H1 (cell line): ENCODE measurements around the gene CDKN1A. TPM values are rescaled to one million over a fixed set of nuclear protein-coding genes. Genes with fewer than 3 reads are reported as not detected.
A peak's percentile ranks its signal among the peaks of the same experiment; 100 is the strongest.

ENCODE experiments used
- CTCF ChIA-PET: fragments of 300-600 bp; sonication (Branson Sonifier 250); formaldehyde crosslinking; loops from one replicate; lab custom pipeline; 2021; ENCODE audit not compliant: partially characterized antibody; lab: Charles Lee
- POLR2A ChIA-PET: fragments of 300-600 bp; sonication (Branson Sonifier 250); formaldehyde crosslinking; loops from one replicate; lab custom pipeline; 2021; ENCODE audit warnings: inconsistent platforms; ENCODE audit not compliant: partially characterized antibody; lab: Charles Lee
- DNase-seq, 2 experiments: peaks; one replicate each; pipeline versions ENCODE4 v3.0.0 to v3.0.0-alpha.2; 2010 to 2022; ENCODE audit warnings: low spot score in 2 of 2, low read depth in 1 of 2, mixed read lengths in 1 of 2
- FAIRE-seq: peaks from 2 replicates; lab custom pipeline; 2011; peaks lifted over from hg19 to GRCh38; lab: Jason Lieb, UNC
- H2AFZ ChIP-seq: 2 replicates; pipeline ENCODE4 v1.8.1; 2012; ENCODE audit warnings: low read length, inconsistent platforms
- H2AK5ac ChIP-seq: 2 replicates; pipeline ENCODE4 v1.6.1; 2013; ENCODE audit warnings: low read depth, low read length
- H2BK120ac ChIP-seq: replicated peaks from 2 replicates; pipeline ENCODE3; 2013; ENCODE audit warnings: low read depth, low read length, inconsistent platforms
- H2BK12ac ChIP-seq: 2 replicates; pipeline ENCODE4 v1.6.1; 2013; ENCODE audit warnings: low read depth, low read length
- H2BK15ac ChIP-seq: 2 replicates; pipeline ENCODE4 v1.6.1; 2013; ENCODE audit warnings: low read length
- H2BK20ac ChIP-seq: 2 replicates; pipeline ENCODE4 v1.6.1; 2013; ENCODE audit warnings: low read length
- H2BK5ac ChIP-seq: 2 replicates; pipeline ENCODE4 v1.6.1; 2013; ENCODE audit warnings: low read depth, low read length
- H3K14ac ChIP-seq: 2 replicates; pipeline ENCODE4 v1.6.1; 2013; ENCODE audit warnings: inconsistent platforms; ENCODE audit not compliant: insufficient read length
- H3K18ac ChIP-seq: 2 replicates; pipeline ENCODE4 v1.6.1; 2013; ENCODE audit warnings: low read length; ENCODE audit errors: extremely low read depth
- H3K23ac ChIP-seq: 2 replicates; pipeline ENCODE4 v1.6.1; 2013; ENCODE audit warnings: inconsistent platforms; ENCODE audit not compliant: insufficient read length
- H3K23me2 ChIP-seq: 2 replicates; pipeline ENCODE4 v1.6.1; 2013; ENCODE audit warnings: low read depth, low read length
- H3K27ac ChIP-seq: 2 replicates; pipeline ENCODE4 v1.6.1; 2011; ENCODE audit warnings: low read depth, low read length, inconsistent platforms
- H3K27me3 ChIP-seq, 4 experiments: replicated peaks in 1 of 4; 1 replicate in 1 of 4; 2 replicates in 3 of 4; pipeline versions ENCODE4 v1.6.1 to v1.8.1; 2011 to 2013; ENCODE audit warnings: low read length in 3 of 4, mild to moderate bottlenecking in 3 of 4, inconsistent platforms in 2 of 4, mixed read lengths in 2 of 4, moderate library complexity in 1 of 4; ENCODE audit not compliant: control insufficient read depth in 3 of 4, insufficient read depth in 3 of 4; ENCODE audit errors: extremely low read depth in 1 of 4
- H3K36me3 ChIP-seq, 4 experiments: 2 replicates each; pipeline versions ENCODE4 v1.6.1 to v1.8.1; 2011 to 2013; ENCODE audit warnings: mild to moderate bottlenecking in 4 of 4, low read length in 3 of 4, moderate library complexity in 2 of 4, control low read depth in 1 of 4, inconsistent platforms in 1 of 4; ENCODE audit not compliant: insufficient read depth in 4 of 4, control insufficient read depth in 2 of 4
- H3K4ac ChIP-seq: replicated peaks from 2 replicates; pipeline ENCODE3; 2013; ENCODE audit warnings: low read length, low read depth, mixed read lengths, inconsistent platforms; ENCODE audit not compliant: insufficient read length
- H3K4me1 ChIP-seq, 4 experiments: replicated peaks in 1 of 4; 1 replicate in 1 of 4; 2 replicates in 3 of 4; pipeline versions ENCODE4 v1.6.1 to v1.8.1; 2011 to 2013; ENCODE audit warnings: low read length in 3 of 4, inconsistent platforms in 2 of 4, mixed read lengths in 1 of 4; ENCODE audit not compliant: insufficient read depth in 4 of 4, control insufficient read depth in 3 of 4
- H3K4me2 ChIP-seq, 2 experiments: 2 replicates each; pipeline versions ENCODE4 v1.6.1 to v1.8.1; 2011 to 2013; ENCODE audit warnings: low read depth in 2 of 2, low read length in 2 of 2, control low read depth in 1 of 2, inconsistent platforms in 1 of 2, mild to moderate bottlenecking in 1 of 2; ENCODE audit not compliant: insufficient read depth in 1 of 2
- H3K4me3 ChIP-seq, 4 experiments: fragments of 200-600, 300-600 bp in 1 of 4; sonication (generic), shearing (Covaris generic), sonication (Bioruptor Twin) in 1 of 4; 2 replicates each; pipeline versions ENCODE4 v1.5.1 to v1.8.1; 2011 to 2016; ENCODE audit warnings: low read length in 4 of 4, low read depth in 3 of 4, control low read depth in 2 of 4, inconsistent platforms in 2 of 4, mild to moderate bottlenecking in 2 of 4, mixed read lengths in 1 of 4, moderate library complexity in 1 of 4; ENCODE audit not compliant: insufficient read depth in 2 of 4; ENCODE audit errors: extremely low read depth in 1 of 4
- H3K56ac ChIP-seq: replicated peaks from 2 replicates; pipeline ENCODE3; 2013; ENCODE audit warnings: low read depth, mild to moderate bottlenecking, mixed read lengths, low read length, inconsistent platforms; ENCODE audit not compliant: insufficient read length
- H3K79me1 ChIP-seq: 2 replicates; pipeline ENCODE4 v1.6.1; 2013; ENCODE audit warnings: low read depth, low read length, control low read depth
- H3K79me2 ChIP-seq, 2 experiments: 2 replicates each; pipeline versions ENCODE4 v1.6.1 to v1.8.1; 2012 to 2013; ENCODE audit warnings: low read length in 2 of 2, mild to moderate bottlenecking in 2 of 2, inconsistent platforms in 1 of 2; ENCODE audit not compliant: insufficient read depth in 2 of 2, control insufficient read depth in 1 of 2
- H3K9ac ChIP-seq, 4 experiments: replicated peaks in 1 of 4; 1 replicate in 1 of 4; 2 replicates in 3 of 4; pipeline versions ENCODE4 v1.6.1 to v1.8.1; 2011 to 2013; ENCODE audit warnings: low read depth in 3 of 4, low read length in 3 of 4, control low read depth in 2 of 4, mild to moderate bottlenecking in 2 of 4, moderate library complexity in 2 of 4, inconsistent platforms in 1 of 4; ENCODE audit errors: extremely low read depth in 1 of 4
- H3K9me3 ChIP-seq, 2 experiments: 2 replicates each; pipeline versions ENCODE4 v1.6.1 to v1.8.1; 2012 to 2013; ENCODE audit warnings: mild to moderate bottlenecking in 2 of 2, moderate library complexity in 2 of 2, control low read depth in 1 of 2, inconsistent platforms in 1 of 2, low read depth in 1 of 2, low read length in 1 of 2, mixed read lengths in 1 of 2; ENCODE audit not compliant: insufficient read depth in 2 of 2
- H4K20me1 ChIP-seq, 2 experiments: replicated peaks in 1 of 2; 2 replicates each; pipeline versions ENCODE3 to v1.8.1; 2011 to 2013; ENCODE audit warnings: inconsistent platforms in 2 of 2, low read length in 2 of 2, mild to moderate bottlenecking in 1 of 2; ENCODE audit not compliant: insufficient read depth in 2 of 2, control insufficient read depth in 1 of 2
- H4K5ac ChIP-seq: 2 replicates; pipeline ENCODE4 v1.6.1; 2013; ENCODE audit warnings: low read length, low read depth, mixed read lengths, inconsistent platforms; ENCODE audit not compliant: insufficient read length
- H4K8ac ChIP-seq: 2 replicates; pipeline ENCODE4 v1.8.0; 2013; ENCODE audit warnings: mild to moderate bottlenecking, moderate library complexity, low read length, inconsistent platforms; ENCODE audit not compliant: insufficient read depth; ENCODE audit errors: extremely low read depth
- H4K91ac ChIP-seq: replicated peaks from 2 replicates; pipeline ENCODE3; 2013; ENCODE audit warnings: low read length, mixed read lengths, inconsistent platforms; ENCODE audit not compliant: insufficient read length
- CBX5 ChIP-seq: fragments of 300-800, 300-1000 bp; sonication (generic); IDR thresholded peaks from 2 replicates; pipeline ENCODE4 v1.7.1; 2016; ENCODE audit warnings: antibody characterized with exemption, low read length, low read depth
- CREB1 ChIP-seq: IDR thresholded peaks from 2 replicates; pipeline ENCODE4 v1.6.1; 2012; ENCODE audit warnings: inconsistent platforms
- CTCF ChIP-seq, 3 experiments: IDR thresholded peaks; 1 replicate in 2 of 3; 2 replicates in 1 of 3; pipeline versions ENCODE4 v1.5.1 to v1.6.1; 2011; ENCODE audit warnings: low read length in 3 of 3, mild to moderate bottlenecking in 3 of 3, inconsistent platforms in 2 of 3, low read depth in 1 of 3, moderate library complexity in 1 of 3; ENCODE audit not compliant: insufficient read depth in 1 of 3; ENCODE audit errors: control extremely low read depth in 1 of 3
- E2F6 ChIP-seq: IDR thresholded peaks from 2 replicates; pipeline ENCODE4 v1.6.1; 2012; ENCODE audit warnings: inconsistent platforms
- KDM1A ChIP-seq: fragments of 200-600, 300-600 bp; sonication (generic); IDR thresholded peaks from 2 replicates; pipeline ENCODE4 v1.7.1; 2016; ENCODE audit warnings: mild to moderate bottlenecking, low read length, borderline replicate concordance
- KDM5A ChIP-seq: fragments of 200-600 bp; IDR thresholded peaks from 2 replicates; pipeline ENCODE4 v1.7.1; 2012; ENCODE audit warnings: mild to moderate bottlenecking, low read length, inconsistent platforms, mixed read lengths
- MAX ChIP-seq: IDR thresholded peaks from 2 replicates; pipeline ENCODE4 v1.6.1; 2012; ENCODE audit warnings: inconsistent platforms
- WGBS, 2 experiments: shearing (Covaris generic) in 1 of 2; methylation state at CpG; one replicate each; pipeline versions ENCODE4 v1.1.6 to v1.1.7; 2013 to 2015; ENCODE audit warnings: low lambda C conversion rate in 2 of 2, mixed read lengths in 2 of 2, inconsistent platforms in 1 of 2, low coverage in 1 of 2, missing lambda C conversion rate in 1 of 2; ENCODE audit not compliant: insufficient replicate concordance in 2 of 2, insufficient coverage in 1 of 2, insufficient read length in 1 of 2; ENCODE audit errors: extremely low coverage in 1 of 2, missing lambda C conversion rate in 1 of 2; 5-methylcytosine and 5-hydroxymethylcytosine counted together
- polyA plus RNA-seq, 7 experiments: library from polyadenylated mRNA; depleted of rRNA in 3 of 7; stranded (reverse) in 5 of 7; unstranded in 2 of 7; fragments of >200 nt in 5 of 7; fragments of 200-250 nt in 2 of 7; gene quantifications; 1 replicate in 5 of 7; 2 replicates in 1 of 7; 4 replicates in 1 of 7; pipeline versions ENCODE4 v1.2.1 to v1.2.3, GENCODE V29; 2011 to 2013; ENCODE audit warnings: missing spikeins in 2 of 7, mixed read lengths in 2 of 7
- total RNA-seq: library from RNA; stranded (reverse); fragmentation: NEBNext Ultra II Directional; extraction: Animal tissue kit (Norgen Biotek cat#: 25700); gene quantifications from 2 replicates; pipeline ENCODE4 v1.2.1, GENCODE V29; 2021

CDKN1A gene
- total and polyA plus RNA-seq, 2 of the 8 experiments (the other 6 are each of a cell fraction or from before 2014, with no cell fraction given): 15.2 to 36.0 TPM

- Histone ChIP-seq H4K5ac (peak overlapping the region; percentile 67), H3K18ac (peak overlapping the region; percentile 96; the same call in 1 of the 2 replicates), H4K8ac (peak overlapping the region; percentile 85), H3K27me3 (peaks cover 0 to 4% (median 0%) of the 10 kb centered on the region in 4 experiments; a peak in 2 of 7 replicates), H3K4ac (peak overlapping the region; percentile 94), H3K14ac (peak overlapping the region; percentile 98), H2BK15ac (peak overlapping the region; percentile 100), H2BK5ac (peak overlapping the region; percentile 86; the same call in 1 of the 2 replicates), H3K9ac (peak overlapping the region in 3 of 4 experiments; percentile 3 to 34 (median 34); a peak in 1 of 7 replicates), H3K56ac (no peak overlapping the region), H4K20me1 (peaks cover 0 to 2% of the 10 kb centered on the region in 2 experiments), H2BK20ac (peak overlapping the region; percentile 74), H3K79me2 (no peaks in the 10 kb centered on the region), H3K23ac (no peak overlapping the region), H3K36me3 (no peaks in the 10 kb centered on the region), H2AFZ (peak overlapping the region; percentile 88; the same call in 1 of the 2 replicates), H2BK12ac (peak overlapping the region; percentile 100), H3K4me2 (peak overlapping the region; percentile 69 to 81), H3K23me2 (peaks cover 7% of the 10 kb centered on the region; the same call in 1 of the 2 replicates), H4K91ac (peak overlapping the region; percentile 96), H3K79me1 (no peaks in the 10 kb centered on the region), H3K4me1 (peaks cover 5 to 15% (median 7%) of the 10 kb centered on the region in 4 experiments), H3K9me3 (no peaks in the 10 kb centered on the region), H3K4me3 (peak overlapping the region in 3 of 4 experiments; percentile 17 to 41 (median 24); a peak in 4 of 8 replicates), H2BK120ac (peak overlapping the region; percentile 75), H2AK5ac (peak overlapping the region; percentile 88), H3K27ac (no peak overlapping the region)
- WGBS, 2 experiments: 36% methylated on average over 41 of the region's 44 CpGs; no CpG with 5 or more reads in 1 of the 2 experiments
- POLR2A ChIA-PET: interaction anchor here (0.6 to 2.0 kb wide), 6 partner anchors 9 to 122 kb away, joined by 3 to 5 read pairs (median 4); partner anchors contain the start of gene CDKN1A
- FAIRE-seq (no peak), DNase-seq (peak in 1 of 2 experiments; percentile 91)
- CTCF ChIA-PET: interaction anchor here (0.9 to 2.0 kb wide), 4 partner anchors 11 to 99 kb away, joined by 3 to 9 read pairs (median 3); partner anchors contain the start of gene CDKN1A
- TF ChIP-seq CREB1: peak; percentile 29; the same call in 1 of the 2 replicates
- 0 out of 2 replicates have a peak, but pooled peaks have one; percentile 22 for TF ChIP-seq KDM1A
- TF ChIP-seq CBX5: no peak
- peak; percentile 58 for TF ChIP-seq MAX
- no peak for TF ChIP-seq CTCF (IDR thresholded peaks at IDR 0.05; ENCODE audit: control extremely low read depth in 1 of 3, insufficient read depth in 1 of 3, low read depth in 1 of 3, low read length in 3 of 3)
- TF ChIP-seq KDM5A: no peak
- TF ChIP-seq E2F6: 0 out of 2 replicates have a peak, but pooled peaks have one; percentile 22
Measured at GRCh38 chr6:36660771-36661471, 17.6 kb upstream of the CDKN1A start.
